T-helper 2 cell treated with Interferon-gamma antibody and Interleukin-4, amounts not matched to agents 100 ng/mL and 5 ng/mL, for 36 hours (primary cell): ENCODE measurements around the gene SERINC3. TPM values are rescaled to one million over a fixed set of nuclear protein-coding genes. Genes with fewer than 3 reads are reported as not detected.

ENCODE experiments used
- intact Hi-C: fragments of 100-400 bp; cut with micrococcal nuclease; formaldehyde crosslinking; loops from one replicate; pipeline ENCODE4 v1.15.1; 2023
- total RNA-seq: library from RNA; stranded (reverse); gene quantifications from 2 replicates; pipeline ENCODE4 v1.2.3, GENCODE V29; 2022

Gene SERINC3
- total RNA-seq, 1 donor from 2014 or later, result 64.0 TPM

- intact Hi-C loops, result no loop called here
These were observed 53.7 kb downstream of the SERINC3 start for GRCh38 chr20:44468044-44468782.

- intact Hi-C loops, result no loop called here
These were observed 54.5 kb downstream of the SERINC3 start for GRCh38 chr20:44467289-44467883.

- intact Hi-C loops, result no loop called here
These were observed 56.8 kb downstream of the SERINC3 start for GRCh38 chr20:44465001-44465560.

- intact Hi-C loops, result no loop called here
These were observed 57.4 kb downstream of the SERINC3 start for GRCh38 chr20:44464514-44464913.

- intact Hi-C loops, result no loop called here
These were observed 58.4 kb downstream of the SERINC3 start for GRCh38 chr20:44463466-44463865.

- intact Hi-C loops, result loop anchor here (2.0 kb wide), 1 partner anchor 243 kb away; no protein-coding TSS in a partner anchor
These were observed 60.1 kb downstream of the SERINC3 start for GRCh38 chr20:44461803-44462174.

- intact Hi-C loops, result loop anchor here (2.0 kb wide), 1 partner anchor 242 kb away; no protein-coding TSS in a partner anchor
These were observed 60.6 kb downstream of the SERINC3 start for GRCh38 chr20:44461142-44461802.

- intact Hi-C loops, result loop anchor here (2.0 kb wide), 1 partner anchor 242 kb away; no protein-coding TSS in a partner anchor
These were observed 61.1 kb downstream of the SERINC3 start for GRCh38 chr20:44460795-44461141.

GRCh38 chr20:44459271-44459670 lies 62.6 kb downstream of the SERINC3 start:
- intact Hi-C loops, result no loop called here

GRCh38 chr20:44457016-44457415 lies 64.9 kb downstream of the SERINC3 start:
- intact Hi-C loops, result no loop called here

- intact Hi-C loops, result no loop called here
These were observed 65.3 kb downstream of the SERINC3 start for GRCh38 chr20:44456611-44457010.

- intact Hi-C loops, result no loop called here
These were observed 66.7 kb downstream of the SERINC3 start for GRCh38 chr20:44455126-44455525.

GRCh38 chr20:44454306-44454963 lies 67.4 kb downstream of the SERINC3 start:
- intact Hi-C loops, result no loop called here

- intact Hi-C loops, result no loop called here
These were observed 70.9 kb downstream of the SERINC3 start for GRCh38 chr20:44450903-44451450.

GRCh38 chr20:44450281-44450889 lies 71.5 kb downstream of the SERINC3 start:
- intact Hi-C loops, result no loop called here

GRCh38 chr20:44449864-44450263 lies 72.0 kb downstream of the SERINC3 start:
- intact Hi-C loops, result no loop called here

GRCh38 chr20:44448753-44449546 lies 72.9 kb downstream of the SERINC3 start:
- intact Hi-C loops, result no loop called here

GRCh38 chr20:44447827-44448419 lies 73.9 kb downstream of the SERINC3 start:
- intact Hi-C loops, result no loop called here
